Measurements from ENCODE around the gene STAT1.

DNA sequence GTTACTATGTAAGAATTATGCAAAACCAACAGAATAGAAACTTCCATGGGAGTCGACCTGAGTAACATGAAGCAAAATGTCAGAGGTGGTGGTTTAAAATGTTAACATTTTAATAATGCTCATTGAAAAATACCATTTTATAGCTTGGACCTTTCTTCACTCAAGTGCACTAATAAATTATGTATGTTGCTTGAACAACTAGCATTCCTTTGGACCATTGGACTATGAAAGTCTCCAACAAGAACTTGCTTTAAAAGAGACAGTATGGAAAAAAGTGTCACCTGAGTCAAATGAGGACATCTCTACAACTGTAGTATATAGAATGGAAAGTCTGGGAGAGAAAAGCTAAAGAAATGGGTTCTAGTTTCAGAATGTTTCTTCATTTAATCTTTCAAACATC is 81.5 kb downstream of the STAT1 start:
- TF ChIP-seq, protein P1, sequence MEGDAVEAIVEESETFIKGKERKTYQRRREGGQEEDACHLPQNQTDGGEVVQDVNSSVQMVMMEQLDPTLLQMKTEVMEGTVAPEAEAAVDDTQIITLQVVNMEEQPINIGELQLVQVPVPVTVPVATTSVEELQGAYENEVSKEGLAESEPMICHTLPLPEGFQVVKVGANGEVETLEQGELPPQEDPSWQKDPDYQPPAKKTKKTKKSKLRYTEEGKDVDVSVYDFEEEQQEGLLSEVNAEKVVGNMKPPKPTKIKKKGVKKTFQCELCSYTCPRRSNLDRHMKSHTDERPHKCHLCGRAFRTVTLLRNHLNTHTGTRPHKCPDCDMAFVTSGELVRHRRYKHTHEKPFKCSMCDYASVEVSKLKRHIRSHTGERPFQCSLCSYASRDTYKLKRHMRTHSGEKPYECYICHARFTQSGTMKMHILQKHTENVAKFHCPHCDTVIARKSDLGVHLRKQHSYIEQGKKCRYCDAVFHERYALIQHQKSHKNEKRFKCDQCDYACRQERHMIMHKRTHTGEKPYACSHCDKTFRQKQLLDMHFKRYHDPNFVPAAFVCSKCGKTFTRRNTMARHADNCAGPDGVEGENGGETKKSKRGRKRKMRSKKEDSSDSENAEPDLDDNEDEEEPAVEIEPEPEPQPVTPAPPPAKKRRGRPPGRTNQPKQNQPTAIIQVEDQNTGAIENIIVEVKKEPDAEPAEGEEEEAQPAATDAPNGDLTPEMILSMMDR (IDR thresholded peaks at IDR 0.05) = no peak
- TF ChIP-seq POLR2A (IDR thresholded peaks at IDR 0.05) = no peak
